ENCODE results near the gene SMYD3. TPM values are rescaled to one million over a fixed set of nuclear protein-coding genes. Genes with fewer than 3 reads are reported as not detected.

SMYD3 gene
- total and polyA plus RNA-seq, 10 of the 15 experiments (the other 5 are each of a cell fraction or from before 2014, with no cell fraction given) = 18.3 to 54.0 (median 24.8) TPM

DNA sequence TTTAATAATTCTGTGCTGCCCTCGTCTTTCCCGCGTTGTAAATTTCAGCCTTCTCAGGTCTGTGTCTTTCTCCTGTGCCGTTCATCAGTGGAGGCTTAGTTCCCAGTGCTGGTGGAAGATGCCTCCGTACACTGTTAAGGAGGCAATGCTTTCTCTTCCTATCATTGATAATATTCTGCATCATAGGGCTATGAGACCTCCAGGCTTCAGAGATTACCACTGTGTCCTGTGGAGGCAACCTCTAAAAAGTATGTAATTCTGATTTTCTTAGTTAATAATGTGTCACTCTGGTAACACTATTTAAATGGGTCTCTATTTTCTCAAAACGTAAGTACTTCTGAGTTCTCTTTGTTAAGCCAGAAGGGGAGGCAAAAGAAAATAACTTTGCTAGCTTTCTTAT lies 538.3 kb downstream of the SMYD3 start:
- H3K9me3 ChIP-seq (replicated peaks; ENCODE audit: control insufficient read depth, insufficient read depth, low read length) = no peaks in the 10 kb centered on the region
- SMC1A ChIA-PET (ENCODE audit: uncharacterized antibody, unreplicated experiment) = interaction anchor here (1.1 to 2.3 kb wide), 6 partner anchors 8 to 17 kb away, joined by 3 to 11 read pairs (median 4); no protein-coding TSS in a partner anchor
- H3K4me2 ChIP-seq (ENCODE audit: control insufficient read depth, insufficient read depth) = no peak overlapping the region
- no peaks in the 10 kb centered on the region for H4K20me1 ChIP-seq (ENCODE audit: control insufficient read depth, insufficient read depth)
- FAIRE-seq (no peak), DNase-seq (ENCODE audit: low read depth, low spot score) (no peak), ATAC-seq (no peak)
- no peaks in the 10 kb centered on the region for H3K79me2 ChIP-seq (ENCODE audit: control insufficient read depth, insufficient read depth, low read length)
- no peaks in the 10 kb centered on the region for H3K36me3 ChIP-seq (ENCODE audit: control insufficient read depth in 2 of 2, insufficient read depth in 2 of 2, low read length in 1 of 2)
- in situ Hi-C loops (cut with MboI) = no loop called here
- H3K4me3 ChIP-seq = no peak overlapping the region
- H3K27ac ChIP-seq (ENCODE audit: control insufficient read depth, insufficient read depth) = no peak overlapping the region
- H3K4me1 ChIP-seq (ENCODE audit: control insufficient read depth, insufficient read depth, low read length) = no peaks in the 10 kb centered on the region
- no peaks in the 10 kb centered on the region for H3K27me3 ChIP-seq (replicated peaks in 1 of 2; ENCODE audit: control insufficient read depth in 2 of 2, insufficient read depth in 2 of 2, low read length in 1 of 2)
- BruUV-seq (replicated peaks) = no TSS peak
- RAD21 ChIA-PET (ENCODE audit: unreplicated experiment) = no interaction called here
- no peak overlapping the region for H3K9ac ChIP-seq (ENCODE audit: control insufficient read depth, insufficient read depth, low read length)
- 95% methylated on average over 6 of the region's 6 CpGs for WGBS (ENCODE audit: insufficient coverage, insufficient replicate concordance, low lambda C conversion rate, missing lambda C conversion rate)
- POLR2A ChIA-PET = interaction anchor here (0.6 kb wide), 1 partner anchor 13 kb away, joined by 3 read pairs; no protein-coding TSS in a partner anchor
- CTCF ChIA-PET = no interaction called here
- no peak overlapping the region for H2AFZ ChIP-seq (ENCODE audit: control insufficient read depth, low read depth, low read length)
- intact Hi-C loops (cut with micrococcal nuclease; ENCODE audit: unreplicated experiment) = no loop called here
- no peak for TF ChIP-seq RELA (IDR thresholded peaks at IDR 0.05; ENCODE audit: borderline replicate concordance, partially characterized antibody)
- TF ChIP-seq, protein P1, sequence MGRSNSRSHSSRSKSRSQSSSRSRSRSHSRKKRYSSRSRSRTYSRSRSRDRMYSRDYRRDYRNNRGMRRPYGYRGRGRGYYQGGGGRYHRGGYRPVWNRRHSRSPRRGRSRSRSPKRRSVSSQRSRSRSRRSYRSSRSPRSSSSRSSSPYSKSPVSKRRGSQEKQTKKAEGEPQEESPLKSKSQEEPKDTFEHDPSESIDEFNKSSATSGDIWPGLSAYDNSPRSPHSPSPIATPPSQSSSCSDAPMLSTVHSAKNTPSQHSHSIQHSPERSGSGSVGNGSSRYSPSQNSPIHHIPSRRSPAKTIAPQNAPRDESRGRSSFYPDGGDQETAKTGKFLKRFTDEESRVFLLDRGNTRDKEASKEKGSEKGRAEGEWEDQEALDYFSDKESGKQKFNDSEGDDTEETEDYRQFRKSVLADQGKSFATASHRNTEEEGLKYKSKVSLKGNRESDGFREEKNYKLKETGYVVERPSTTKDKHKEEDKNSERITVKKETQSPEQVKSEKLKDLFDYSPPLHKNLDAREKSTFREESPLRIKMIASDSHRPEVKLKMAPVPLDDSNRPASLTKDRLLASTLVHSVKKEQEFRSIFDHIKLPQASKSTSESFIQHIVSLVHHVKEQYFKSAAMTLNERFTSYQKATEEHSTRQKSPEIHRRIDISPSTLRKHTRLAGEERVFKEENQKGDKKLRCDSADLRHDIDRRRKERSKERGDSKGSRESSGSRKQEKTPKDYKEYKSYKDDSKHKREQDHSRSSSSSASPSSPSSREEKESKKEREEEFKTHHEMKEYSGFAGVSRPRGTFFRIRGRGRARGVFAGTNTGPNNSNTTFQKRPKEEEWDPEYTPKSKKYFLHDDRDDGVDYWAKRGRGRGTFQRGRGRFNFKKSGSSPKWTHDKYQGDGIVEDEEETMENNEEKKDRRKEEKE (IDR thresholded peaks at IDR 0.05) = no peak
- TF ChIP-seq MXI1 (IDR thresholded peaks at IDR 0.05; ENCODE audit: low read depth, low read length) = no peak
- TF ChIP-seq RB1 (IDR thresholded peaks at IDR 0.05; ENCODE audit: borderline replicate concordance) = no peak
- no peak for TF ChIP-seq MEF2A (IDR thresholded peaks at IDR 0.05; ENCODE audit: insufficient read depth, low read depth, low read length)
- no peak for TF ChIP-seq ZNF274 (IDR thresholded peaks at IDR 0.05; ENCODE audit: insufficient read depth, insufficient read length)
- TF ChIP-seq, protein P2, sequence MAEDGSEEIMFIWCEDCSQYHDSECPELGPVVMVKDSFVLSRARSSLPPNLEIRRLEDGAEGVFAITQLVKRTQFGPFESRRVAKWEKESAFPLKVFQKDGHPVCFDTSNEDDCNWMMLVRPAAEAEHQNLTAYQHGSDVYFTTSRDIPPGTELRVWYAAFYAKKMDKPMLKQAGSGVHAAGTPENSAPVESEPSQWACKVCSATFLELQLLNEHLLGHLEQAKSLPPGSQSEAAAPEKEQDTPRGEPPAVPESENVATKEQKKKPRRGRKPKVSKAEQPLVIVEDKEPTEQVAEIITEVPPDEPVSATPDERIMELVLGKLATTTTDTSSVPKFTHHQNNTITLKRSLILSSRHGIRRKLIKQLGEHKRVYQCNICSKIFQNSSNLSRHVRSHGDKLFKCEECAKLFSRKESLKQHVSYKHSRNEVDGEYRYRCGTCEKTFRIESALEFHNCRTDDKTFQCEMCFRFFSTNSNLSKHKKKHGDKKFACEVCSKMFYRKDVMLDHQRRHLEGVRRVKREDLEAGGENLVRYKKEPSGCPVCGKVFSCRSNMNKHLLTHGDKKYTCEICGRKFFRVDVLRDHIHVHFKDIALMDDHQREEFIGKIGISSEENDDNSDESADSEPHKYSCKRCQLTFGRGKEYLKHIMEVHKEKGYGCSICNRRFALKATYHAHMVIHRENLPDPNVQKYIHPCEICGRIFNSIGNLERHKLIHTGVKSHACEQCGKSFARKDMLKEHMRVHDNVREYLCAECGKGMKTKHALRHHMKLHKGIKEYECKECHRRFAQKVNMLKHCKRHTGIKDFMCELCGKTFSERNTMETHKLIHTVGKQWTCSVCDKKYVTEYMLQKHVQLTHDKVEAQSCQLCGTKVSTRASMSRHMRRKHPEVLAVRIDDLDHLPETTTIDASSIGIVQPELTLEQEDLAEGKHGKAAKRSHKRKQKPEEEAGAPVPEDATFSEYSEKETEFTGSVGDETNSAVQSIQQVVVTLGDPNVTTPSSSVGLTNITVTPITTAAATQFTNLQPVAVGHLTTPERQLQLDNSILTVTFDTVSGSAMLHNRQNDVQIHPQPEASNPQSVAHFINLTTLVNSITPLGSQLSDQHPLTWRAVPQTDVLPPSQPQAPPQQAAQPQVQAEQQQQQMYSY (CRISPR knock-in tag; IDR thresholded peaks at IDR 0.05) = no peak
- TF ChIP-seq CHD2 (IDR thresholded peaks at IDR 0.05; ENCODE audit: borderline replicate concordance, low read depth, low read length) = no peak
- TF ChIP-seq CHD1 (IDR thresholded peaks at IDR 0.05; ENCODE audit: low read depth, low read length) = no peak
- TF ChIP-seq YY1 (IDR thresholded peaks at IDR 0.05; ENCODE audit: low read depth, low read length) = no peak
- TF ChIP-seq, protein P3, sequence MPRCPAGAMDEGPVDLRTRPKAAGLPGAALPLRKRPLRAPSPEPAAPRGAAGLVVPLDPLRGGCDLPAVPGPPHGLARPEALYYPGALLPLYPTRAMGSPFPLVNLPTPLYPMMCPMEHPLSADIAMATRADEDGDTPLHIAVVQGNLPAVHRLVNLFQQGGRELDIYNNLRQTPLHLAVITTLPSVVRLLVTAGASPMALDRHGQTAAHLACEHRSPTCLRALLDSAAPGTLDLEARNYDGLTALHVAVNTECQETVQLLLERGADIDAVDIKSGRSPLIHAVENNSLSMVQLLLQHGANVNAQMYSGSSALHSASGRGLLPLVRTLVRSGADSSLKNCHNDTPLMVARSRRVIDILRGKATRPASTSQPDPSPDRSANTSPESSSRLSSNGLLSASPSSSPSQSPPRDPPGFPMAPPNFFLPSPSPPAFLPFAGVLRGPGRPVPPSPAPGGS (IDR thresholded peaks at IDR 0.05; ENCODE audit: borderline replicate concordance, insufficient read depth, low read depth, low read length, poor library complexity, severe bottlenecking) = no peak
- TF ChIP-seq SREBF2 (IDR thresholded peaks at IDR 0.05; ENCODE audit: low read length) = no peak
- TF ChIP-seq, protein P4, sequence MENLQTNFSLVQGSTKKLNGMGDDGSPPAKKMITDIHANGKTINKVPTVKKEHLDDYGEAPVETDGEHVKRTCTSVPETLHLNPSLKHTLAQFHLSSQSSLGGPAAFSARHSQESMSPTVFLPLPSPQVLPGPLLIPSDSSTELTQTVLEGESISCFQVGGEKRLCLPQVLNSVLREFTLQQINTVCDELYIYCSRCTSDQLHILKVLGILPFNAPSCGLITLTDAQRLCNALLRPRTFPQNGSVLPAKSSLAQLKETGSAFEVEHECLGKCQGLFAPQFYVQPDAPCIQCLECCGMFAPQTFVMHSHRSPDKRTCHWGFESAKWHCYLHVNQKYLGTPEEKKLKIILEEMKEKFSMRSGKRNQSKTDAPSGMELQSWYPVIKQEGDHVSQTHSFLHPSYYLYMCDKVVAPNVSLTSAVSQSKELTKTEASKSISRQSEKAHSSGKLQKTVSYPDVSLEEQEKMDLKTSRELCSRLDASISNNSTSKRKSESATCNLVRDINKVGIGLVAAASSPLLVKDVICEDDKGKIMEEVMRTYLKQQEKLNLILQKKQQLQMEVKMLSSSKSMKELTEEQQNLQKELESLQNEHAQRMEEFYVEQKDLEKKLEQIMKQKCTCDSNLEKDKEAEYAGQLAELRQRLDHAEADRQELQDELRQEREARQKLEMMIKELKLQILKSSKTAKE (IDR thresholded peaks at IDR 0.05; ENCODE audit: low read depth, poor library complexity, severe bottlenecking) = no peak
- TF ChIP-seq ZNF207 (IDR thresholded peaks at IDR 0.05; ENCODE audit: borderline replicate concordance) = no peak
- no peak for TF ChIP-seq PAX5 (IDR thresholded peaks at IDR 0.05; ENCODE audit: borderline replicate concordance, low read depth, low read length)
